H1 (cell line): ENCODE measurements around the gene ZNF750. TPM values are rescaled to one million over a fixed set of nuclear protein-coding genes. Genes with fewer than 3 reads are reported as not detected.

Experiments used
- CTCF ChIA-PET: fragments of 300-600 bp; sonication (Branson Sonifier 250); formaldehyde crosslinking; loops from one replicate; lab custom pipeline; 2021; ENCODE audit not compliant: partially characterized antibody; lab: Charles Lee
- POLR2A ChIA-PET: fragments of 300-600 bp; sonication (Branson Sonifier 250); formaldehyde crosslinking; loops from one replicate; lab custom pipeline; 2021; ENCODE audit warnings: inconsistent platforms; ENCODE audit not compliant: partially characterized antibody; lab: Charles Lee
- DNase-seq, 2 experiments: peaks; one replicate each; pipeline versions ENCODE4 v3.0.0 to v3.0.0-alpha.2; 2010 to 2022; ENCODE audit warnings: low spot score in 2 of 2, low read depth in 1 of 2, mixed read lengths in 1 of 2
- FAIRE-seq: peaks from 2 replicates; lab custom pipeline; 2011; peaks lifted over from hg19 to GRCh38; lab: Jason Lieb, UNC
- H2AFZ ChIP-seq: 2 replicates; pipeline ENCODE4 v1.8.1; 2012; ENCODE audit warnings: low read length, inconsistent platforms
- H2AK5ac ChIP-seq: 2 replicates; pipeline ENCODE4 v1.6.1; 2013; ENCODE audit warnings: low read depth, low read length
- H2BK120ac ChIP-seq: replicated peaks from 2 replicates; pipeline ENCODE3; 2013; ENCODE audit warnings: low read depth, low read length, inconsistent platforms
- H2BK12ac ChIP-seq: 2 replicates; pipeline ENCODE4 v1.6.1; 2013; ENCODE audit warnings: low read depth, low read length
- H2BK15ac ChIP-seq: 2 replicates; pipeline ENCODE4 v1.6.1; 2013; ENCODE audit warnings: low read length
- H2BK20ac ChIP-seq: 2 replicates; pipeline ENCODE4 v1.6.1; 2013; ENCODE audit warnings: low read length
- H2BK5ac ChIP-seq: 2 replicates; pipeline ENCODE4 v1.6.1; 2013; ENCODE audit warnings: low read depth, low read length
- H3K14ac ChIP-seq: 2 replicates; pipeline ENCODE4 v1.6.1; 2013; ENCODE audit warnings: inconsistent platforms; ENCODE audit not compliant: insufficient read length
- H3K18ac ChIP-seq: 2 replicates; pipeline ENCODE4 v1.6.1; 2013; ENCODE audit warnings: low read length; ENCODE audit errors: extremely low read depth
- H3K23ac ChIP-seq: 2 replicates; pipeline ENCODE4 v1.6.1; 2013; ENCODE audit warnings: inconsistent platforms; ENCODE audit not compliant: insufficient read length
- H3K23me2 ChIP-seq: 2 replicates; pipeline ENCODE4 v1.6.1; 2013; ENCODE audit warnings: low read depth, low read length
- H3K27ac ChIP-seq: 2 replicates; pipeline ENCODE4 v1.6.1; 2011; ENCODE audit warnings: low read depth, low read length, inconsistent platforms
- H3K27me3 ChIP-seq, 4 experiments: replicated peaks in 1 of 4; 1 replicate in 1 of 4; 2 replicates in 3 of 4; pipeline versions ENCODE4 v1.6.1 to v1.8.1; 2011 to 2013; ENCODE audit warnings: low read length in 3 of 4, mild to moderate bottlenecking in 3 of 4, inconsistent platforms in 2 of 4, mixed read lengths in 2 of 4, moderate library complexity in 1 of 4; ENCODE audit not compliant: control insufficient read depth in 3 of 4, insufficient read depth in 3 of 4; ENCODE audit errors: extremely low read depth in 1 of 4
- H3K36me3 ChIP-seq, 4 experiments: 2 replicates each; pipeline versions ENCODE4 v1.6.1 to v1.8.1; 2011 to 2013; ENCODE audit warnings: mild to moderate bottlenecking in 4 of 4, low read length in 3 of 4, moderate library complexity in 2 of 4, control low read depth in 1 of 4, inconsistent platforms in 1 of 4; ENCODE audit not compliant: insufficient read depth in 4 of 4, control insufficient read depth in 2 of 4
- H3K4ac ChIP-seq: replicated peaks from 2 replicates; pipeline ENCODE3; 2013; ENCODE audit warnings: low read length, low read depth, mixed read lengths, inconsistent platforms; ENCODE audit not compliant: insufficient read length
- H3K4me1 ChIP-seq, 4 experiments: replicated peaks in 1 of 4; 1 replicate in 1 of 4; 2 replicates in 3 of 4; pipeline versions ENCODE4 v1.6.1 to v1.8.1; 2011 to 2013; ENCODE audit warnings: low read length in 3 of 4, inconsistent platforms in 2 of 4, mixed read lengths in 1 of 4; ENCODE audit not compliant: insufficient read depth in 4 of 4, control insufficient read depth in 3 of 4
- H3K4me2 ChIP-seq, 2 experiments: 2 replicates each; pipeline versions ENCODE4 v1.6.1 to v1.8.1; 2011 to 2013; ENCODE audit warnings: low read depth in 2 of 2, low read length in 2 of 2, control low read depth in 1 of 2, inconsistent platforms in 1 of 2, mild to moderate bottlenecking in 1 of 2; ENCODE audit not compliant: insufficient read depth in 1 of 2
- H3K4me3 ChIP-seq, 4 experiments: fragments of 200-600, 300-600 bp in 1 of 4; sonication (generic), shearing (Covaris generic), sonication (Bioruptor Twin) in 1 of 4; 2 replicates each; pipeline versions ENCODE4 v1.5.1 to v1.8.1; 2011 to 2016; ENCODE audit warnings: low read length in 4 of 4, low read depth in 3 of 4, control low read depth in 2 of 4, inconsistent platforms in 2 of 4, mild to moderate bottlenecking in 2 of 4, mixed read lengths in 1 of 4, moderate library complexity in 1 of 4; ENCODE audit not compliant: insufficient read depth in 2 of 4; ENCODE audit errors: extremely low read depth in 1 of 4
- H3K56ac ChIP-seq: replicated peaks from 2 replicates; pipeline ENCODE3; 2013; ENCODE audit warnings: low read depth, mild to moderate bottlenecking, mixed read lengths, low read length, inconsistent platforms; ENCODE audit not compliant: insufficient read length
- H3K79me1 ChIP-seq: 2 replicates; pipeline ENCODE4 v1.6.1; 2013; ENCODE audit warnings: low read depth, low read length, control low read depth
- H3K79me2 ChIP-seq, 2 experiments: 2 replicates each; pipeline versions ENCODE4 v1.6.1 to v1.8.1; 2012 to 2013; ENCODE audit warnings: low read length in 2 of 2, mild to moderate bottlenecking in 2 of 2, inconsistent platforms in 1 of 2; ENCODE audit not compliant: insufficient read depth in 2 of 2, control insufficient read depth in 1 of 2
- H3K9ac ChIP-seq, 4 experiments: replicated peaks in 1 of 4; 1 replicate in 1 of 4; 2 replicates in 3 of 4; pipeline versions ENCODE4 v1.6.1 to v1.8.1; 2011 to 2013; ENCODE audit warnings: low read depth in 3 of 4, low read length in 3 of 4, control low read depth in 2 of 4, mild to moderate bottlenecking in 2 of 4, moderate library complexity in 2 of 4, inconsistent platforms in 1 of 4; ENCODE audit errors: extremely low read depth in 1 of 4
- H3K9me3 ChIP-seq, 2 experiments: 2 replicates each; pipeline versions ENCODE4 v1.6.1 to v1.8.1; 2012 to 2013; ENCODE audit warnings: mild to moderate bottlenecking in 2 of 2, moderate library complexity in 2 of 2, control low read depth in 1 of 2, inconsistent platforms in 1 of 2, low read depth in 1 of 2, low read length in 1 of 2, mixed read lengths in 1 of 2; ENCODE audit not compliant: insufficient read depth in 2 of 2
- H4K20me1 ChIP-seq, 2 experiments: replicated peaks in 1 of 2; 2 replicates each; pipeline versions ENCODE3 to v1.8.1; 2011 to 2013; ENCODE audit warnings: inconsistent platforms in 2 of 2, low read length in 2 of 2, mild to moderate bottlenecking in 1 of 2; ENCODE audit not compliant: insufficient read depth in 2 of 2, control insufficient read depth in 1 of 2
- H4K5ac ChIP-seq: 2 replicates; pipeline ENCODE4 v1.6.1; 2013; ENCODE audit warnings: low read length, low read depth, mixed read lengths, inconsistent platforms; ENCODE audit not compliant: insufficient read length
- H4K8ac ChIP-seq: 2 replicates; pipeline ENCODE4 v1.8.0; 2013; ENCODE audit warnings: mild to moderate bottlenecking, moderate library complexity, low read length, inconsistent platforms; ENCODE audit not compliant: insufficient read depth; ENCODE audit errors: extremely low read depth
- H4K91ac ChIP-seq: replicated peaks from 2 replicates; pipeline ENCODE3; 2013; ENCODE audit warnings: low read length, mixed read lengths, inconsistent platforms; ENCODE audit not compliant: insufficient read length
- BACH1 ChIP-seq: IDR thresholded peaks from 2 replicates; pipeline ENCODE4 v1.6.1; 2012; ENCODE audit warnings: low read length, improper control_type of control experiment
- CBX5 ChIP-seq: fragments of 300-800, 300-1000 bp; sonication (generic); IDR thresholded peaks from 2 replicates; pipeline ENCODE4 v1.7.1; 2016; ENCODE audit warnings: antibody characterized with exemption, low read length, low read depth
- CBX8 ChIP-seq: fragments of 300-800, 300-1000 bp; sonication (generic); IDR thresholded peaks from 2 replicates; pipeline ENCODE4 v1.7.1; 2016; ENCODE audit warnings: low read depth, low read length, borderline replicate concordance
- CEBPB ChIP-seq: IDR thresholded peaks from 2 replicates; pipeline ENCODE4 v1.6.1; 2012; ENCODE audit warnings: low read depth, low read length
- EGR1 ChIP-seq: IDR thresholded peaks from 2 replicates; pipeline ENCODE4 v1.6.1; 2011; ENCODE audit warnings: low read depth, low read length, borderline replicate concordance
- GTF2F1 ChIP-seq: IDR thresholded peaks from 2 replicates; pipeline ENCODE4 v1.6.1; 2012; ENCODE audit warnings: low read depth, low read length, improper control_type of control experiment, borderline replicate concordance
- NRF1 ChIP-seq: IDR thresholded peaks from 2 replicates; pipeline ENCODE4 v1.6.1; 2011; ENCODE audit warnings: mild to moderate bottlenecking, low read depth, low read length, improper control_type of control experiment
- SIRT6 ChIP-seq: IDR thresholded peaks from one replicate; pipeline ENCODE4 v1.7.1; 2012; ENCODE audit warnings: low read length, inconsistent platforms
- SP1 ChIP-seq: IDR thresholded peaks from 2 replicates; pipeline ENCODE4 v1.6.1; 2011; ENCODE audit warnings: low read depth, low read length
- SRF ChIP-seq: IDR thresholded peaks from 2 replicates; pipeline ENCODE4 v1.6.1; 2011; ENCODE audit warnings: mild to moderate bottlenecking, low read depth, low read length, moderate library complexity
- WGBS, 2 experiments: shearing (Covaris generic) in 1 of 2; methylation state at CpG; one replicate each; pipeline versions ENCODE4 v1.1.6 to v1.1.7; 2013 to 2015; ENCODE audit warnings: low lambda C conversion rate in 2 of 2, mixed read lengths in 2 of 2, inconsistent platforms in 1 of 2, low coverage in 1 of 2, missing lambda C conversion rate in 1 of 2; ENCODE audit not compliant: insufficient replicate concordance in 2 of 2, insufficient coverage in 1 of 2, insufficient read length in 1 of 2; ENCODE audit errors: extremely low coverage in 1 of 2, missing lambda C conversion rate in 1 of 2; 5-methylcytosine and 5-hydroxymethylcytosine counted together
- polyA plus RNA-seq, 7 experiments: library from polyadenylated mRNA; depleted of rRNA in 3 of 7; stranded (reverse) in 5 of 7; unstranded in 2 of 7; fragments of >200 nt in 5 of 7; fragments of 200-250 nt in 2 of 7; gene quantifications; 1 replicate in 5 of 7; 2 replicates in 1 of 7; 4 replicates in 1 of 7; pipeline versions ENCODE4 v1.2.1 to v1.2.3, GENCODE V29; 2011 to 2013; ENCODE audit warnings: missing spikeins in 2 of 7, mixed read lengths in 2 of 7
- total RNA-seq: library from RNA; stranded (reverse); fragmentation: NEBNext Ultra II Directional; extraction: Animal tissue kit (Norgen Biotek cat#: 25700); gene quantifications from 2 replicates; pipeline ENCODE4 v1.2.1, GENCODE V29; 2021

ZNF750 gene
- total and polyA plus RNA-seq, 2 of the 8 experiments (the other 6 are each of a cell fraction or from before 2014, with no cell fraction given), result not detected

- Histone ChIP-seq H3K9ac (no peak overlapping the region), H3K4me3 (no peak overlapping the region), H3K79me1 (peaks cover 5% of the 10 kb centered on the region; the same call in 1 of the 2 replicates), H2BK5ac (no peak overlapping the region), H3K79me2 (no peaks in the 10 kb centered on the region; a peak in 1 of 4 replicates), H3K4ac (no peak overlapping the region), H2BK120ac (no peak overlapping the region), H2AK5ac (no peak overlapping the region), H3K4me2 (no peak overlapping the region), H4K20me1 (peaks cover 2 to 3% of the 10 kb centered on the region in 2 experiments), H2BK15ac (no peak overlapping the region), H3K27me3 (no peaks in the 10 kb centered on the region), H4K8ac (no peak overlapping the region), H2AFZ (no peak overlapping the region), H3K27ac (no peak overlapping the region), H4K91ac (no peak overlapping the region), H3K23me2 (no peaks in the 10 kb centered on the region), H3K9me3 (peaks cover 0 to 7% of the 10 kb centered on the region in 2 experiments; a peak in 1 of 4 replicates), H2BK20ac (no peak overlapping the region), H3K56ac (no peak overlapping the region), H3K18ac (no peak overlapping the region), H3K36me3 (peaks cover 0 to 9% (median 3%) of the 10 kb centered on the region in 4 experiments; a peak in 5 of 8 replicates), H2BK12ac (no peak overlapping the region), H3K23ac (no peak overlapping the region), H3K4me1 (no peaks in the 10 kb centered on the region), H4K5ac (no peak overlapping the region), H3K14ac (no peak overlapping the region)
- DNase-seq, result no peak
- ChIA-PET POLR2A (no interaction called here), CTCF (no interaction called here)
- FAIRE-seq, result no peak
- WGBS, 2 experiments, result 96% methylated on average over 28 of the region's 33 CpGs; no CpG with 5 or more reads in 1 of the 2 experiments
- TF ChIP-seq EGR1 (no peak), CEBPB (no peak), CBX5 (no peak), SRF (no peak), CBX8 (no peak), BACH1 (no peak), SIRT6 (no peak), GTF2F1 (no peak), NRF1 (no peak), SP1 (no peak)
Observed at GRCh38 chr17:82849076-82849945, 9.5 kb upstream of the ZNF750 start.
